Hematopoietic multipotent progenitor cell treated with erythropoietin and hydrocortisone succinate and interleukin-3 and kit ligand, for 17 days (in vitro differentiated cells): ENCODE results near the gene RASSF6.
"Not testable (repeated sequence)": the region's sequence is repeated elsewhere in the genome, so short reads cannot be mapped to it uniquely, and the experiment has no call there.

Experiments
- DNase-seq: peaks from one replicate; pipeline ENCODE4 v3.0.0-alpha.2; 2015; ENCODE audit warnings: low spot score

RASSF6 gene

DNA sequence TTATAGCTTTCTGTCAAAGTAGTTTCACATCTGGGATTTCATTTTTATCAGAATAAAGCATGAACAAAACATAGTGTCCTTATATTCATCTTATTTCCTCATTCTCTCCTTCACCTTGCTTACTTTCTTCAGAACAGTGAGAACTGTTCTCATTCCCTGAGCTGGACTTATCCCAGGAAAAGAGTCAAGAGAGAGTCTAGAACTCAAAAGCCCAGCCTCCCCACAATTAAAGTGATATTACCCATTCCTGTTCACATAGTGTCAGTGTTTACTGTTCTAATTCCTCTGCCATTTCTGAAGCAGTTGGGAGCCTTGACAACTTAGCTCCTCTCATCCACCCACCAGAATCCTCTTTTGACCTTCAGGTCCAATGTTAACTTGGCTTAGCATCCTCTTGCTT lies 42.9 kb downstream of the RASSF6 start:
- no peak for DNase-seq

DNA sequence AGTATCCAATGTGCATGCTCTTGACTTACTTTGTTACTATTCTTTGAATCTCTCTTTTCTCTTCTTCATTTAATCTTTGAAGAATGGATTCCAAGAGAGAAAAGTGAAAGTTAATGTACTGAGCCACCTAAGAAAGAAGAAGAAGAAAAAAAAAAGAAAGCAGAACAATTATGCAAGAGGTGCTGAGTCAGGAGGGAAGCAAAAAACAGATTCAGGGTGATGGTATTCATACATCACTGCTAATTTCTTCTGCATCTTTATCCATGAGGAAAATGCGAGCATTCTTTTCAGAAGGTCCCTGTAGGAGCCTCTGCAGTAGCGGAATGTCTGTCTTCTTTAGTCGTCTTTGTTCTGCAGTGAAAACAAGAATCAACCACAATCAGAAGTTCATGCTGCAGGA lies 43.9 kb downstream of the RASSF6 start:
- no peak for DNase-seq

DNA sequence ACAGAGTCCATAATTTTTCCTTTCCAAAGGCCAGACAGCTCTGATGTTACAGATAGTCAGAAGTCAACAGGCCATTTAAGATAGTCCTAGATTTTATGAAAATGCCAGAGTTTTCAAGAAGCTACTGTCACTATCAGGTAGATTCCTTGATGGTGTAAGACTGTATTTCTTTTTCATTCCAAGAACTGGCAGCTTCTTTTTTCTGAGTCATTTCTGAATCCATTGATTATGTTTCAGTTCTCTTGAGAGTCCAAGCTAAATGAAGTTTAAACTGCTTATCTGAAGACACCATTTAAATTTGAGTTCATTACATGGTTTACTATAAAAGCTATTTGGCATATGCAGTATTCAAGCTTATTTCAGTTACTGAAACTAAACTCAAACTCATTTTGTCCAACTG lies 44.6 kb downstream of the RASSF6 start:
- no peak for DNase-seq

DNA sequence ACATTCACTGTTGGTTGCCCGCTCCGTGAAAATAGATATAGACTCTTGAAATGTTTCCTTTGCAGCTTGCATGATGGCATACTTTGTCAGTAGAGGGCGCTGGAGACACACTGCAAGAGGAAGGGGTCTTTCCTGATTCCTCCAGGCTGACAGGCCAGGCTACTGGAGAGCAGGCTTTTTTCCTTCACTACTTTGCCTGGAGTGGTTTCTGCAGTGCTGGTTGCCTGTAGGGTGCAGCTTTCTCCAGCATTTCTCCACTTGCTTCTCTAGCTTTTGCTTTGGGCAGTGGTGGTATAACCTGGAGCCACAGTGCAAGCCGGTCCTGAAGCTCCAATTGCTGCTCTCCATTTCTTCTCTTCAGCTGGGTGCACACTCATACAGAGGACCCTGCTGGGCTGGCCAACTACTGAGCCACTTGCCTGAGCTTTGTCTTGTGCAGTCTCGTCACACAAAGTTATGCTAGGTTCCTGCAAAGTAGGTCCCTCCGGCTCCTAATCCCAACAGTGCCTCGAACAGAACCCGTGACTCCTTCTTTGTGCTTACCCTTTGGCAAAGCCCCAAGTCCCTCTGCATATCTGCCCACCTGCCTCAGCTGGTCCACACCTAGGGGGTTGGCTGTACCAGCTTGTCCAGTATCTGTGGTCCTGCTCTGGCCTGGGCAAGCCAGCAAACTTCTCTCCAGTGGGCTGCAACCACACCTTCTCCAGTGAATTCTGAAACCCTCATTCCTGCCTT lies 46.3 kb downstream of the RASSF6 start:
- peak; percentile 23 for DNase-seq

DNA sequence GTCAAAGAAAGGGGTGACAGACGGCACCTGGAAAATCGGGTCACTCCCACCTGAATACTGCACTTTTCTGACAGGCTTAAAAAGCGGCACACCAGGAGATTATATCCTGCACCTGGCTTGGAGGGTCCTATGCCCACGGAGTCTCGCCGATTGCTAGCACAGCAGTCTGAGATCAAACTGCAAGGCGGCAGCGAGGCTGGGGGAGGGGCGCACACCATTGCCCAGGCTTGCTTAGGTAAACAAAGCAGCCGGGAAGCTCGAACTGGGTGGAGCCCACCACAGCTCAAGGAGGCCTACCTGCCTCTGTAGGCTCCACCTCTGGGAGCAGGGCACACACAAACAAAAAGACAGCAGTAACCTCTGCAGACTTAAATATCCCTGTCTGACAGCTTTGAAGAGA lies 69.4 kb downstream of the RASSF6 start:
- DNase-seq: not testable (repeated sequence)

DNA sequence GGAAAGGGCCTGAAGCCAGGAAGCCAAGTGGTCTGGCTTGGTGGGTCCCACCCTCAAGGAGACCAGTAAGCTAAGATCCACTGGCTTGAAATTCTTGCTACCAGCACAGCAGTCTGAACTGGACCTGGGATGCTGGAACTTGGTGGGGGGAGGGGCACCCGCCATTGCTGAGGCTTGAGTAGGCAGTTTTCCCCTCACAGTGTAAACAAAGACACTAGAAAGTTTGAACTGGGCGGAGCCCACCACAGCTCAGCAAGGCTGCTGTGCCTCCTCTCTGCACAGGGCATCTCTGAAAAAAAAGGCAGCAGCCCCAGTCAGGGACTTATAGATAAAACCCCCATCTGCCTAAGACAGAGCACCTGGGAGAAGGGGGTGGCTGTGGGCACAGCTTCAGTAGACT lies 75.6 kb downstream of the RASSF6 start:
- DNase-seq: no peak

DNA sequence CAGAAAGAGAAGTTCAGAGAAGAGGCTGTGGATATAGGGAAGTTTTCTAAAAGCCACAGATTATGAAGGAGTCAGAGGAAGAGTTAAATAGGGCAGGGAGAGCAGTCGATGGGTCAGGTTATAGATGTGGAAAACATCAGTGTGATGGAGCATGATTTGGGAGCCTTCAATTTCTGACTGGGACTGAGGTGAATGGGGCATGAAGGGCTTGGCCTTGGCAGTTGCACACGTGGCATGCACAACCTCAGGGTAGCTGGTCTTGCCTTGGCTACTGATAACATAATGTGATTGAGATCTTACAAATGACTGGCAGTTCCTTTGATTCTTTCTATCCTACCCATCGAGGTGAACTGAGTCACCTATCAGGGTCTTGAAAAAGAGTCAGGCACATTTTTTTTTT lies 79.0 kb downstream of the RASSF6 start:
- DNase-seq: no peak

DNA sequence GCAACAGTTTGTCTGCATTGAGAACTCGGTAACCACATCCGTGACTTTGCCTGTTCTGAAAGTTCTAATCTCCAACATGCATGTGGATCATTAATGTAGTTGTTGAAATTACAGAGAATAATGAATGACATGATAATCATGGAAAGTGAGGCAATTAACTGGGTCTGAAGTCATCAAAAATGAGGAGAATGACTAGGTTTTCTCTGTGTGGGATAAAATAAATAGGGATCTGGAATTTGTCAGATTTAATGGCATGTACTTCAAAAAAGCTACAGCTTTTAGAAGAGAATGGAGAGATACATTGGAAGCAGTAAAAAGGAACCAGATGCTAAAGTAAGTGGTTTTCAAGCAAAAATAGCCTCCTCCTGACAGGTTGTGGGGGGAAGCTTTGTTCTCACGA lies 79.4 kb downstream of the RASSF6 start:
- no peak for DNase-seq

DNA sequence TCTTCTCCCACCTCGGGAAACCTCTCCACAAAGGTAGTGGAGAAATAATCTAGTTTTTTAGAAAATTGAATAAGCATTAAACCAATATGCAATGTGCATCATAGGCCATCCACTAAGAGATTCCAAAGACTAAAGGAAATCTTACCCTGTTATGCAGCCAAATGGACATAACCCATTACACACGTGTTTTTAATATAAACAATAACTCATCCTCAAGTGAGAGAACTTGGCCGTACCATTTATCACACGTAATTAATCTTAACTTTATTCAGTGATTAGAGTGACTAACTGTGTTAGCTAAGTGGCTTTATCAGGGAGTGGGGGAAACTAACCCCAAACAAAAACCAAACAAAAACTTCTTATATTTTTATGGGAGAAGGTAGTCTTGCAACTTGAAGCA lies 80.8 kb downstream of the RASSF6 start:
- no peak for DNase-seq

DNA sequence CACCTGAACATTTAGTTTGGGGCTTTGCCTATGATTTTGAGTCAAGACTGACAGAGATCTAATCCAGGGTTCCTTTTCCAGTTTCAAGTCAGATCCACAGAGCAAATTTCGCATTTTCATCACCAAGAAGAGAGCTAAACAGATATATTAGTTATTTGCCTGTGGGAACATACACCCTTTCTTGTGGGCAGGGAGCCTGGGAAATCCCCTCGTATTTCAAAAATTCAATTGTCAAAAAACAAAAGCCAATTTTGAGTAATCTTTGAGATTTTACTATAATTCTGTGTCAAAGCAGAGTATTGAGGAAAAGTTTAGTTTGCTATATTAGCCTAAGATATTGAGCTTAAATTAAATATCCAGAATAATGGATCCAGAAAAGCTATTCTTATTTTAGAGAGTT lies 82.1 kb downstream of the RASSF6 start:
- no peak for DNase-seq

DNA sequence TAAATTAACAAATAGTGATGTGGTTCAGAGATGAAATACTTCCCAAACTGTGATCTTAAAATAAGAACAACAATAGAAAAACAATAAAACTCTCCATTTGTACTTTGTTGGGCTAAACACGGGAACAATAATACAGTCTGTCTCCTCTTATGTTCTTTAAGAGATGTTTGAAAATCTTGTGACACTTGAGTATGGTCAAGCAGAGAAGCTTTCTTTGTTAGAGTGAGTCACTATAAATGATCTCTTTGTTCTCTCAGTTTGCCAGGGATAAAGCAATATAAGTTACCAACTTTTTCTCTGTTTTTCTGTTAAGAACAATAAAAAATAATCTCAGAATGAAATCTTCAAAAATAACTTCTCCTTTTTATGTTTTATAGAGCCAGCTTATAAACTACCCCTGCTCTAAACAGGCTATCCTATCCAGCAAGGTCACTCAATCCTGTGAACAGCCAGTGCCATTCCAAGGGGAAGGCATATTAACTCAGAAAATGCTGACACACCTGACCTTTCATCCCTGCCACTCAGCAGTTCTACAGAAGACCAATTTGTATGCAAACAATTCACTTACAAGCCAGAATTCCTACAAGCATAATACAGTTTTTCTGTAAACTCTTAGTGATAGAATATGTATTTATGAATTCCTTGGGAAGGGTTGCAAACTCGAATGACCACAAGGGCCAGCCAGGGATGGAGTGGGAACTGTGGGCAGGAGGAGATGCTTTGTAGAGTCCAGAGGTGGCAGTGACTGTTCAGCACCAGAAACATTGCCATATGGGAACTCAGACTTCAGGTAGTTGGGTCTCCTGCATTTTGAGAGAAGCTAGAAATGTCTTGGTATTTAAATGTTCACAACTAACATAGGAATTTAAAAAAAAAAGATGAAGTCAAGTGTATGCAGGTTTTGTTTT lies 86.5 kb downstream of the RASSF6 start:
- no peak for DNase-seq

DNA sequence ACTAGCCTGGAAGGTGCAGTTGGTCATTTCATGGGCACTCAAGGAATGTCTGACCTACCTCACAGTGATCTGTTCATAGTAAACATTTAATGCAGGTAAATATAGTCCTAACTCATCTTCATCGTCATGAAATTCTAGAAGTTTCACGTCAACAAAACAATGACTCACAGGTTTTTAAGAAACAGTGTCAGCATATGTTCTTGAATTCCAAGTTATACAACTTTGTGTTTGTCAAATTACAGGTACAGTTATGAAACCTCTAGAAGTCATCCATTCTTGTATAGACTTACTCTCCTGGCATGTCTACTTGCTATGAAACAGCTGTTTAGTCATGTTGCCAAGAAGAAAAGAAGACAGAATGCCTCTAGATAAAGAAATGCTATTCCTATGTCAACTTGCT lies 92.1 kb downstream of the RASSF6 start:
- no peak for DNase-seq

DNA sequence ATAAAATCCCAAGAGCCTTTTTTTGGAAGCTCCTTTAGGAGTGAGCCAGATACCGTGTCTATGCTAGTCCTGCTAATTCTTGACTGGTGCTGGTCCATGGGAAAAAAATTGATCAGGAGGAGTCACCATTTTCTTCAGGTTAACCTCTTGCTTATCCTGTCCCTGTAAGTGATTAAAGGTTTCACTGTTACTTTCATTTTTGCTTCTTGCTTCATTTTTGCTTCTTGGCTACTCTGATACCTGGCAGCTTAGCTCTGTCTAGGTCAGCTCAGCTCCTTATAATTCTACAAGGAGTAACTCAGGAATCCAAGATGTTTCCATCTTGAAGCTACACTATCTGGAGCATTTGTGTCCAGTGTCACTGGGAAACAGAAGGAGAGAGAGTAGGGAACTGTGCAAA lies 93.0 kb downstream of the RASSF6 start:
- DNase-seq: no peak

DNA sequence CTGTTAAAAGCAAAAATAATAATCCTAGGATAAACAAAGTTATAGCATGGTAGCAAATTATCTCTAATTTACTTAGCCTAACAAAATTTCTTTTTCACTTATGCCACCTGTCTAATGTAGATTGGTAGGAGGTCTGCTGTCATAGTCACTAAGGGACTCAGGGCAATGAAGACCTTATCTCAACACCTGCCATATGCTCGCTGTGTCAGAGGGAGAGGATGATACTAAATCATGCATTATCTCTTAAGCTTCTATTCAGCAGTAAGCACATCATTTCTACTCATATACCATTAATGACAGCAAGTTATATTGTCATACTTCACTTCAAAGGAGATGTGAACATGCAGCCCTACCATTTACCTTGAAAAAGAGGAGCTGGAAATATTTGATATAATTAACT lies 94.6 kb downstream of the RASSF6 start:
- DNase-seq: no peak

DNA sequence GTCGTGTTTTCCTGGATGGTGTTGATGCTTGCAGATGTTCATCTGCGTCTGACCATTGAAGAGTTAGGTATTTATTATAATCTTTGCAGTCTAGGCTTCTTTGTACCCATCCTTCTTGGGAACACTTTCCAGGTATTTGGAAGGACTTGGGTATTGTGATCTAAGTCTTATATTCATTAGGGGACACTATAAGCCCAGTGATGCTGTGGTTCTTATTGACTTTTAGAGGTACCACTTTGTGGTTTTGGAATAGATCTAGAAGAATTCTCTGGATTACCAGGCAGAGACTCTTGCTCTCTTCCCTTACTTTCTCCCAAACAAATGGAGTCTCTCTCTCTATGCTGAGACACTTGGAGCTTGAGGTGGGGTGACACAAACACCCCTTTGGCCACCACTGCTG lies 97.1 kb downstream of the RASSF6 start:
- DNase-seq: no peak
